A549 (cell line): ENCODE measurements around the gene ARHGAP26. TPM values are rescaled to one million over a fixed set of nuclear protein-coding genes. Genes with fewer than 3 reads are reported as not detected.

Experiments
- ATAC-seq, 2 experiments: fragments of 200-7000 bp in 1 of 2; fragments of >200 bp in 1 of 2; cut with Nextera tagmentation in 1 of 2; cut with Tn5 transposase in 1 of 2; 3 replicates each; pipeline versions ENCODE4 v1.8.0 to v1.9.1; 2018 to 2020; ENCODE audit warnings: mild to moderate bottlenecking in 1 of 2, moderate library complexity in 1 of 2
- CTCF ChIA-PET: fragments of 300-600 bp; sonication (Branson Sonifier 250); formaldehyde crosslinking; extraction: SDS; loops from one replicate; lab custom pipeline; 2021; ENCODE audit warnings: antibody characterized with exemption, inconsistent platforms; lab: Yijun Ruan, JAX
- POLR2A ChIA-PET: fragments of 350-600 bp; formaldehyde crosslinking; extraction: SDS; loops from one replicate; lab custom pipeline; 2021; ENCODE audit warnings: antibody characterized with exemption, inconsistent platforms; lab: Yijun Ruan, JAX
- DNase-seq, 2 experiments: peaks; one replicate each; pipeline versions ENCODE4 v3.0.0 to v3.0.0-alpha.2; 2011 to 2016; ENCODE audit warnings: low read depth in 1 of 2, low spot score in 1 of 2
- FAIRE-seq: peaks from 2 replicates; lab custom pipeline; 2011; peaks lifted over from hg19 to GRCh38; lab: Jason Lieb, UNC
- H3K27ac ChIP-seq, 2 experiments: fragments of >200 bp; sonication (Bioruptor Twin); formaldehyde crosslinking; 3 replicates each; pipeline ENCODE4 v1.5.1; 2016 to 2017
- H3K4me1 ChIP-seq: fragments of >200 bp; sonication (Bioruptor Twin); formaldehyde crosslinking; 3 replicates; pipeline ENCODE4 v1.6.1; 2016
- H3K4me2 ChIP-seq: fragments of >200 bp; sonication (Bioruptor Twin); formaldehyde crosslinking; 3 replicates; pipeline ENCODE4 v1.6.1; 2016
- H3K4me3 ChIP-seq: fragments of >200 bp; sonication (Bioruptor Twin); formaldehyde crosslinking; 3 replicates; pipeline ENCODE4 v1.5.1; 2016
- H3K9me3 ChIP-seq: fragments of >200 bp; sonication (Bioruptor Twin); formaldehyde crosslinking; 3 replicates; pipeline ENCODE4 v1.6.1; 2016
- BHLHE40 ChIP-seq: IDR thresholded peaks from 2 replicates; pipeline ENCODE4 v1.6.1; 2012; ENCODE audit warnings: low read depth, low read length, inconsistent platforms
- CBX2 ChIP-seq: fragments of 200-600 bp; sonication (generic); IDR thresholded peaks from 2 replicates; pipeline ENCODE4 v1.6.1; 2016; ENCODE audit warnings: low read depth, mild to moderate bottlenecking, borderline replicate concordance
- CBX8 ChIP-seq: fragments of 200-600 bp; sonication (generic); IDR thresholded peaks from 2 replicates; pipeline ENCODE4 v1.6.1; 2016
- CHD2 ChIP-seq: fragments of 150-350 bp; IDR thresholded peaks from 2 replicates; pipeline ENCODE4 v1.6.1; 2014; ENCODE audit warnings: low read length; ENCODE audit not compliant: partially characterized antibody
- EHF ChIP-seq: fragments of 250-450 bp; sonication (Bioruptor Pico); IDR thresholded peaks from 2 replicates; pipeline ENCODE4 v1.5.0; 2020; ENCODE audit warnings: mild to moderate bottlenecking
- EP300 ChIP-seq, 2 experiments: fragments of >200 bp; sonication (Bioruptor Twin); formaldehyde crosslinking; IDR thresholded peaks; 2 replicates in 1 of 2; 3 replicates in 1 of 2; pipeline ENCODE4 v1.6.1; 2016 to 2017
- FOSB ChIP-seq: fragments of 250-450 bp; sonication (Bioruptor Pico); IDR thresholded peaks from 2 replicates; pipeline ENCODE4 v1.5.0; 2020; ENCODE audit warnings: mild to moderate bottlenecking, moderate library complexity
- GATA3 ChIP-seq: IDR thresholded peaks from 2 replicates; pipeline ENCODE4 v1.6.1; 2012; ENCODE audit warnings: borderline replicate concordance
- HEYL ChIP-seq: fragments of 250-450 bp; sonication (Bioruptor Pico); IDR thresholded peaks from 2 replicates; pipeline ENCODE4 v1.8.0; 2021; ENCODE audit warnings: mild to moderate bottlenecking, moderate library complexity
- HOXB13 ChIP-seq: fragments of 250-450 bp; sonication (Bioruptor Pico); IDR thresholded peaks from 2 replicates; pipeline ENCODE4 v1.5.0; 2020; ENCODE audit warnings: low read depth, mild to moderate bottlenecking, moderate library complexity
- KDM5A ChIP-seq: fragments of 200-600 bp; sonication (generic); IDR thresholded peaks from 2 replicates; pipeline ENCODE4 v1.6.1; 2016; ENCODE audit warnings: antibody characterized with exemption, mild to moderate bottlenecking
- MYC ChIP-seq: IDR thresholded peaks from 2 replicates; pipeline ENCODE4 v1.6.1; 2012; ENCODE audit warnings: mild to moderate bottlenecking, inconsistent platforms, low read length, improper control_type of control experiment, borderline replicate concordance
- NFE2L2 ChIP-seq: fragments of 150-350 bp; conservative IDR thresholded peaks from 2 replicates; pipeline ENCODE4 v1.6.1; 2014; ENCODE audit warnings: low read length
- POLR2A ChIP-seq: IDR thresholded peaks from 2 replicates; pipeline ENCODE4 v1.6.1; 2012; ENCODE audit warnings: mild to moderate bottlenecking, low read length
- POLR2AphosphoS2 ChIP-seq: conservative IDR thresholded peaks from 2 replicates; pipeline ENCODE4 v1.6.1; 2012; ENCODE audit warnings: low read length, improper control_type of control experiment, inconsistent platforms
- RARB ChIP-seq: fragments of 250-450 bp; sonication (Bioruptor Pico); IDR thresholded peaks from 2 replicates; pipeline ENCODE4 v1.8.0; 2021; ENCODE audit warnings: mild to moderate bottlenecking, moderate library complexity
- RCOR1 ChIP-seq: fragments of 150-350 bp; IDR thresholded peaks from 2 replicates; pipeline ENCODE4 v1.6.1; 2014; ENCODE audit warnings: antibody characterized with exemption, low read length, low read depth
- TFCP2L1 ChIP-seq: fragments of 250-450 bp; sonication (Bioruptor Pico); IDR thresholded peaks from 2 replicates; pipeline ENCODE4 v1.5.0; 2021; ENCODE audit warnings: mild to moderate bottlenecking
- ZFP36 ChIP-seq: fragments of 450-650 bp; IDR thresholded peaks from 2 replicates; pipeline ENCODE4 v1.6.1; 2014; ENCODE audit warnings: borderline replicate concordance; ENCODE audit not compliant: partially characterized antibody
- ZSCAN20 ChIP-seq: fragments of 250-450 bp; sonication (Bioruptor Pico); IDR thresholded peaks from 2 replicates; pipeline ENCODE4 v1.8.0; 2022; ENCODE audit warnings: mild to moderate bottlenecking, moderate library complexity
- WGBS: methylation state at CpG from one replicate; pipeline ENCODE4 v1.1.6; 2017; ENCODE audit errors: missing lambda C conversion rate; 5-methylcytosine and 5-hydroxymethylcytosine counted together
- polyA plus RNA-seq, 4 experiments: library from polyadenylated mRNA; depleted of rRNA in 3 of 4; stranded (reverse); fragments of >200 nt; fragmentation: RNase III in 1 of 4; extraction: RNeasy Plus Mini Kit Qiagen cat#74134 plus additional on column Dnase treatment in 1 of 4; gene quantifications; 2 replicates in 3 of 4; 3 replicates in 1 of 4; pipeline ENCODE4 v1.2.3, GENCODE V29; 2011 to 2017
- TF ChIP-seq, protein P1 (sequence below): fragments of >200 bp; sonication (Bioruptor Twin); formaldehyde crosslinking; IDR thresholded peaks from 3 replicates; pipeline ENCODE4 v1.5.1; 2016
- TF ChIP-seq, protein P2 (sequence below): IDR thresholded peaks from 2 replicates; pipeline ENCODE4 v1.6.1; 2012
- TF ChIP-seq, protein P3 (sequence below): fragments of 450-650 bp; IDR thresholded peaks from 2 replicates; pipeline ENCODE4 v1.6.1; 2014; ENCODE audit warnings: antibody characterized with exemption
- TF ChIP-seq, protein P4 (sequence below): IDR thresholded peaks from 2 replicates; pipeline ENCODE4 v1.6.1; 2012

Gene ARHGAP26
- polyA plus RNA-seq, 2 of the 4 experiments (the other 2 are of a cell fraction), result 6.6 to 19.1 TPM

DNA sequence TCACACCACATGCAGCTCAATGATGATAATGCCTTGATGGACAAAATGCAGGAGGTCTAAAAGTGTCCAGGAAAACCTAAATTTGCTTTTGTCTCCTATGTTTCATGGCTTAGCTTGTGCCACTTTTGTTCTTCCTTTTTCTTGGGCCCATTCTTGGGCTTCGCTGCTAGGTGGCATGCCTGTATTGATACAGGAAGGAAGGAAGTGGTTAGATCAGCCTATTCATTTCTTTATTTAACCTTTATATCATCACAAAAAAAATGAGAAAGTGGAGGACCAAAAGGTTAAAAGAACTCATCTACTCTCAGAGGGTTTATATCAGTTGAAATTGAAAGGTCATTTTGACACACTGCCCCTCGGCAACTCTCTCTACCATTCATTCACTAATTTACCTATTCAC is 260.2 kb downstream of the ARHGAP26 start (continued):
- TF ChIP-seq POLR2AphosphoS2 (no peak), ZSCAN20 (CRISPR knock-in tag) (no peak)
- TF ChIP-seq, all 56 proteins: peak for 0

DNA sequence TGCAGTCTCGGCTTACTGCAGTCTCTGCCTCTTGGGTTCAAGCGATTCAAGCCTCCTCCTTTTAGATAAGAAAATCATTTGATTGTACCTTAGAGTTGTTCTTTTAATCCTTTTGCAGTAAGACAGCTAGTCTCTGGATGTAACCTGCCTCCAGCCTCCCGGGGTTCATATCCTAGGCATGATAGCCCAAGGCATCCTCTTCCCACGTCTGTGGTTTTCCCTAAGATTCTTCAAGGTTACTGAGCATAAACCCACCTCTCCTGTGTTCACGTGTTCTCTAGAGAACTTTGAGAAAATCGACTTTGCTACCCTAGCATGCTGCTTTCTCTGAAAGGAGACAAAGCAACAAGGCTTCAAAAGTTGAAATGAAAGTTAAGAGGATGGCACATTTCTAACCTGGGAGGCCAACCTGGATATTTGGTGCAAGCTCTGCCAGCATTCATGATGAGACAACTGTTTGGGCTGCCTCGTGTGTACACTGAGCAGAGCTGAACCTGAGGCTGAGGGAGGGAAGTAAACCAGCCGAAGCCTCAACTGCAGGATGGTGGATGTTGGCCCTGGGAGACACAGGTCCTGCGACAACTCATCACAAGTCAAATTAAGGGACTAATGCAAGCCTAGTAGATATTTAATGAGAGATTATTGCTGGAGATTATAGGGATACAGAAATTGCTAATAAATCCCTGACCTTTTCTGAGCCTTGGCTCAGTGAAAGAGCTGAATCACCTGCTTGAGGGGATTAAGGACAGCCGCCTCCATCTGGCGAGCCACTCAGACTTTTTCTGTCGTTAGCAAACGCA is 261.8 kb downstream of the ARHGAP26 start:
- Histone ChIP-seq H3K4me3 (no peak overlapping the region), H3K4me2 (no peak overlapping the region), H3K27ac (no peak overlapping the region), H3K9me3 (no peaks in the 10 kb centered on the region; the same call in 2 of the 3 replicates), H3K4me1 (0 out of 3 replicates have a peak, but pooled peaks cover 2% of the 10 kb centered on the region)
- 86% methylated on average over 13 of the region's 13 CpGs for WGBS
- ATAC-seq, result no peak
- ChIA-PET POLR2A (no interaction called here), CTCF (interaction anchor here (0.6 to 1.6 kb wide), 3 partner anchors 10 to 144 kb away, joined by 3 to 5 read pairs (median 4); no protein-coding TSS in a partner anchor)
- no peak for DNase-seq
- TF ChIP-seq, protein P1, sequence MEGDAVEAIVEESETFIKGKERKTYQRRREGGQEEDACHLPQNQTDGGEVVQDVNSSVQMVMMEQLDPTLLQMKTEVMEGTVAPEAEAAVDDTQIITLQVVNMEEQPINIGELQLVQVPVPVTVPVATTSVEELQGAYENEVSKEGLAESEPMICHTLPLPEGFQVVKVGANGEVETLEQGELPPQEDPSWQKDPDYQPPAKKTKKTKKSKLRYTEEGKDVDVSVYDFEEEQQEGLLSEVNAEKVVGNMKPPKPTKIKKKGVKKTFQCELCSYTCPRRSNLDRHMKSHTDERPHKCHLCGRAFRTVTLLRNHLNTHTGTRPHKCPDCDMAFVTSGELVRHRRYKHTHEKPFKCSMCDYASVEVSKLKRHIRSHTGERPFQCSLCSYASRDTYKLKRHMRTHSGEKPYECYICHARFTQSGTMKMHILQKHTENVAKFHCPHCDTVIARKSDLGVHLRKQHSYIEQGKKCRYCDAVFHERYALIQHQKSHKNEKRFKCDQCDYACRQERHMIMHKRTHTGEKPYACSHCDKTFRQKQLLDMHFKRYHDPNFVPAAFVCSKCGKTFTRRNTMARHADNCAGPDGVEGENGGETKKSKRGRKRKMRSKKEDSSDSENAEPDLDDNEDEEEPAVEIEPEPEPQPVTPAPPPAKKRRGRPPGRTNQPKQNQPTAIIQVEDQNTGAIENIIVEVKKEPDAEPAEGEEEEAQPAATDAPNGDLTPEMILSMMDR, result no peak
- TF ChIP-seq CBX2, result no peak
- FAIRE-seq, result no peak

DNA sequence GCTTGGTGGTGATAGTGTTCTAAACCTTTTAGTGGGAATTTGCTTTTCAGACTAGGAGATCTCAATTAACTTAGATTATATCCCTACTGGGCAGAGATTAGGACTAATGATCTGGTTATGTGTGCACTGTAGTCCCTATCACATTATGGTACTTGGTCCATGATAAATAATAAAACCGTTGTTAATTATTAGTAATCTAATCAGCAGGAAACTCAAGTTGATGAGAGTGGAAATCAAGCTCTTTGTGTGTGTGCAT is 262.3 kb downstream of the ARHGAP26 start:
- ATAC-seq (no peak), FAIRE-seq (no peak), DNase-seq (no peak)
- WGBS, result 91% methylated on average over 1 of the region's 1 CpG
- ChIA-PET CTCF (interaction anchor here (0.6 to 1.6 kb wide), 3 partner anchors 10 to 144 kb away, joined by 3 to 5 read pairs (median 4); no protein-coding TSS in a partner anchor), POLR2A (no interaction called here)
- Histone ChIP-seq H3K4me3 (no peak overlapping the region), H3K9me3 (no peaks in the 10 kb centered on the region; the same call in 2 of the 3 replicates), H3K27ac (no peak overlapping the region), H3K4me2 (no peak overlapping the region), H3K4me1 (0 out of 3 replicates have a peak, but pooled peaks cover 2% of the 10 kb centered on the region)
- TF ChIP-seq EP300 (IDR thresholded peaks at IDR 0.05), result no peak
- TF ChIP-seq NFE2L2, result no peak
- TF ChIP-seq CHD2, result no peak
- TF ChIP-seq, protein P2, sequence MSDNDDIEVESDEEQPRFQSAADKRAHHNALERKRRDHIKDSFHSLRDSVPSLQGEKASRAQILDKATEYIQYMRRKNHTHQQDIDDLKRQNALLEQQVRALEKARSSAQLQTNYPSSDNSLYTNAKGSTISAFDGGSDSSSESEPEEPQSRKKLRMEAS, result no peak
- no peak for TF ChIP-seq TFCP2L1 (CRISPR knock-in tag)
- TF ChIP-seq CBX8, result no peak
- TF ChIP-seq HEYL (CRISPR knock-in tag), result no peak
- TF ChIP-seq BHLHE40, result no peak
- no peak for TF ChIP-seq POLR2A
- no peak for TF ChIP-seq ZFP36
- TF ChIP-seq, protein P3, sequence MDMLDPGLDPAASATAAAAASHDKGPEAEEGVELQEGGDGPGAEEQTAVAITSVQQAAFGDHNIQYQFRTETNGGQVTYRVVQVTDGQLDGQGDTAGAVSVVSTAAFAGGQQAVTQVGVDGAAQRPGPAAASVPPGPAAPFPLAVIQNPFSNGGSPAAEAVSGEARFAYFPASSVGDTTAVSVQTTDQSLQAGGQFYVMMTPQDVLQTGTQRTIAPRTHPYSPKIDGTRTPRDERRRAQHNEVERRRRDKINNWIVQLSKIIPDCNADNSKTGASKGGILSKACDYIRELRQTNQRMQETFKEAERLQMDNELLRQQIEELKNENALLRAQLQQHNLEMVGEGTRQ, result no peak
- no peak for TF ChIP-seq KDM5A
- no peak for TF ChIP-seq MYC
- TF ChIP-seq, protein P4, sequence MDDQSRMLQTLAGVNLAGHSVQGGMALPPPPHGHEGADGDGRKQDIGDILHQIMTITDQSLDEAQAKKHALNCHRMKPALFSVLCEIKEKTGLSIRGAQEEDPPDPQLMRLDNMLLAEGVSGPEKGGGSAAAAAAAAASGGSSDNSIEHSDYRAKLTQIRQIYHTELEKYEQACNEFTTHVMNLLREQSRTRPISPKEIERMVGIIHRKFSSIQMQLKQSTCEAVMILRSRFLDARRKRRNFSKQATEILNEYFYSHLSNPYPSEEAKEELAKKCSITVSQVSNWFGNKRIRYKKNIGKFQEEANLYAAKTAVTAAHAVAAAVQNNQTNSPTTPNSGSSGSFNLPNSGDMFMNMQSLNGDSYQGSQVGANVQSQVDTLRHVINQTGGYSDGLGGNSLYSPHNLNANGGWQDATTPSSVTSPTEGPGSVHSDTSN, result no peak
- TF ChIP-seq FOSB (CRISPR knock-in tag), result no peak
- no peak for TF ChIP-seq GATA3
- TF ChIP-seq EHF (CRISPR knock-in tag), result no peak
- no peak for TF ChIP-seq RARB (CRISPR knock-in tag)
- TF ChIP-seq HOXB13, result no peak
- TF ChIP-seq RCOR1, result no peak
